ENCODE measurements around the gene AGAP2.
A peak's percentile ranks its signal among the peaks of the same experiment; 100 is the strongest.

Gene AGAP2

GRCh38 chr12:57725851-57726150 is 12.7 kb downstream of the AGAP2 start:
- no peak for DNase-seq
- no peak for TF ChIP-seq CTCF (IDR thresholded peaks at IDR 0.05; ENCODE audit: low read depth, low read length)
- Histone ChIP-seq H3K27me3 (ENCODE audit: insufficient read depth, low read depth, severe bottlenecking) (no peaks in the 10 kb centered on the region), H3K9me3 (ENCODE audit: severe bottlenecking) (no peaks in the 10 kb centered on the region), H3K36me3 (peaks cover 13% of the 10 kb centered on the region), H3K4me3 (ENCODE audit: low read depth, low read length) (peak overlapping the region; percentile 52), H3K27ac (peak overlapping the region; percentile 76)

GRCh38 chr12:57724936-57725740 is 13.4 kb downstream of the AGAP2 start:
- no peak overlapping the region for H3K27ac ChIP-seq
- no peaks in the 10 kb centered on the region for H3K27me3 ChIP-seq (ENCODE audit: insufficient read depth, low read depth, severe bottlenecking)
- no peak for TF ChIP-seq CTCF (IDR thresholded peaks at IDR 0.05; ENCODE audit: low read depth, low read length)
- H3K9me3 ChIP-seq (ENCODE audit: severe bottlenecking), result no peaks in the 10 kb centered on the region
- DNase-seq, result no peak
- H3K36me3 ChIP-seq, result peaks cover 17% of the 10 kb centered on the region
- H3K4me3 ChIP-seq (ENCODE audit: low read depth, low read length), result no peak overlapping the region

GRCh38 chr12:57724003-57724935 is 14.3 kb downstream of the AGAP2 start:
- Histone ChIP-seq H3K27me3 (ENCODE audit: insufficient read depth, low read depth, severe bottlenecking) (no peaks in the 10 kb centered on the region), H3K4me3 (ENCODE audit: low read depth, low read length) (no peak overlapping the region), H3K9me3 (ENCODE audit: severe bottlenecking) (no peaks in the 10 kb centered on the region), H3K27ac (no peak overlapping the region), H3K36me3 (peaks cover 24% of the 10 kb centered on the region)
- no peak for DNase-seq
- TF ChIP-seq CTCF (IDR thresholded peaks at IDR 0.05; ENCODE audit: low read depth, low read length), result no peak

- peaks cover 30% of the 10 kb centered on the region for H3K36me3 ChIP-seq
Measured at GRCh38 chr12:57723630-57723962, 14.9 kb downstream of the AGAP2 start.

More at GRCh38 chr12:57723630-57723962, 14.9 kb downstream of the AGAP2 start:
- Histone ChIP-seq H3K27ac (no peak overlapping the region), H3K4me3 (ENCODE audit: low read depth, low read length) (no peak overlapping the region), H3K9me3 (ENCODE audit: severe bottlenecking) (no peaks in the 10 kb centered on the region), H3K27me3 (ENCODE audit: insufficient read depth, low read depth, severe bottlenecking) (no peaks in the 10 kb centered on the region)
- no peak for TF ChIP-seq CTCF (IDR thresholded peaks at IDR 0.05; ENCODE audit: low read depth, low read length)
- DNase-seq, result no peak

Measured in WERI-Rb-1 (cell line).